Left lung (tissue), 10 donors: ENCODE data around the gene AOPEP. TPM values are rescaled to one million over a fixed set of nuclear protein-coding genes. Genes with fewer than 3 reads are reported as not detected.

Experiments used
- ATAC-seq: fragments of 200-7000 bp; cut with Tn5 transposase; one replicate; pipeline ENCODE4 v1.9.1; 2020; ENCODE audit warnings: moderate library complexity
- DNase-seq, 4 donors: peaks; one replicate each; pipeline ENCODE4 v3.0.0-alpha.2; 2013 to 2020
- H3K27ac ChIP-seq, 2 donors: fragments of 200-600 bp; sonication (generic) in 1 of 2; one replicate each; pipeline versions ENCODE4 v1.5.0 to v1.8.0; 2020 to 2021
- H3K27me3 ChIP-seq, 2 donors: fragments of 200-600 bp; sonication (generic) in 1 of 2; one replicate each; pipeline versions ENCODE4 v1.5.0 to v1.8.0; 2020 to 2021
- H3K36me3 ChIP-seq, 2 donors: fragments of 200-600 bp; sonication (generic) in 1 of 2; one replicate each; pipeline versions ENCODE4 v1.5.0 to v1.8.0; 2020 to 2021
- H3K4me1 ChIP-seq, 2 donors: fragments of 200-600 bp; one replicate each; pipeline ENCODE4 v1.8.0; 2021
- H3K4me3 ChIP-seq, 2 donors: fragments of 200-600 bp; sonication (generic) in 1 of 2; one replicate each; pipeline versions ENCODE4 v1.5.0 to v1.8.0; 2020 to 2021; ENCODE audit warnings: mild to moderate bottlenecking in 1 of 2
- H3K9me3 ChIP-seq, 2 donors: fragments of 200-600 bp; sonication (generic) in 1 of 2; one replicate each; pipeline versions ENCODE4 v1.5.0 to v1.8.0; 2020 to 2021
- intact Hi-C, 2 donors: fragments of 100-400 bp; cut with DNase I; formaldehyde crosslinking; loops; one replicate each; pipeline versions ENCODE4 v1.11.2 to v1.14.2; 2022
- polyA plus RNA-seq, 6 donors: library from polyadenylated mRNA; unstranded; fragments of 120-200 nt; gene quantifications; one replicate each; pipeline ENCODE4 v1.2.1, GENCODE V29; 2013; ENCODE audit not compliant: insufficient read length in 6 of 6
- total RNA-seq, 2 donors: library from RNA; stranded (reverse); fragmentation: NEBNext Ultra II Directional; extraction: Animal tissue kit (Norgen Biotek cat#: 25700); gene quantifications; one replicate each; pipeline ENCODE4 v1.2.1, GENCODE V29; 2021
- TF ChIP-seq, protein P1 (sequence below), 2 donors: fragments of 200-600 bp; sonication (generic) in 1 of 2; IDR thresholded peaks; one replicate each; pipeline versions ENCODE4 v1.5.0 to v1.8.0; 2021; ENCODE audit warnings: antibody characterized with exemption in 2 of 2
- donor health status: DM: no; HTN: yes; CAD: no.
- donor health status: DM: no; HTN: no; CAD: no.

The AOPEP gene
- total and polyA plus RNA-seq, 8 donors: 32.5 to 83.2 (median 39.9) TPM

DNA sequence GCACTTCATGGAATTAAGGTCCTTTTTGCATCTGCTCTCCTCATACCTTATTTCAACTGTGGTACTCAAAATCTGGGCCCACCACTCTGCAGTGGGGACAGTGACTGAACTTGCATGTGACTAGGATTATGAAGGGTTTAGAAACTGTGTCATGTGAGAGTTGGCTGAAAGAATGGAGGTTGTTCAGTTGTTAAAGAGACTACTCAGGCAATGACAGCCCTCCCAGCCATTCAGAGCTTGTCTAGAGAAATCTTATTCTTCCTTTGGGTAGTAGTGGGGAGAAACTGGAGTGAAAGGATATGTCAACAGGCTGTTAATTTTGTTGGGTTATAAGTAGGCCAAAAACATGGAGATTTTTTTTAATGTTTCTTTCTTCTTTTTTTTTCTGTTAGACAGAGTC is 10.3 kb downstream of the AOPEP start:
- Histone ChIP-seq H3K9me3 (no peaks in the 10 kb centered on the region), H3K4me3 (no peak overlapping the region), H3K36me3 (no peaks in the 10 kb centered on the region), H3K4me1 (peaks cover 0 to 6% of the 10 kb centered on the region in 2 donors), H3K27me3 (no peaks in the 10 kb centered on the region), H3K27ac (no peak overlapping the region)
- intact Hi-C loops: no loop called here
- TF ChIP-seq, protein P1, sequence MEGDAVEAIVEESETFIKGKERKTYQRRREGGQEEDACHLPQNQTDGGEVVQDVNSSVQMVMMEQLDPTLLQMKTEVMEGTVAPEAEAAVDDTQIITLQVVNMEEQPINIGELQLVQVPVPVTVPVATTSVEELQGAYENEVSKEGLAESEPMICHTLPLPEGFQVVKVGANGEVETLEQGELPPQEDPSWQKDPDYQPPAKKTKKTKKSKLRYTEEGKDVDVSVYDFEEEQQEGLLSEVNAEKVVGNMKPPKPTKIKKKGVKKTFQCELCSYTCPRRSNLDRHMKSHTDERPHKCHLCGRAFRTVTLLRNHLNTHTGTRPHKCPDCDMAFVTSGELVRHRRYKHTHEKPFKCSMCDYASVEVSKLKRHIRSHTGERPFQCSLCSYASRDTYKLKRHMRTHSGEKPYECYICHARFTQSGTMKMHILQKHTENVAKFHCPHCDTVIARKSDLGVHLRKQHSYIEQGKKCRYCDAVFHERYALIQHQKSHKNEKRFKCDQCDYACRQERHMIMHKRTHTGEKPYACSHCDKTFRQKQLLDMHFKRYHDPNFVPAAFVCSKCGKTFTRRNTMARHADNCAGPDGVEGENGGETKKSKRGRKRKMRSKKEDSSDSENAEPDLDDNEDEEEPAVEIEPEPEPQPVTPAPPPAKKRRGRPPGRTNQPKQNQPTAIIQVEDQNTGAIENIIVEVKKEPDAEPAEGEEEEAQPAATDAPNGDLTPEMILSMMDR (IDR thresholded peaks at IDR 0.05): no peak
- DNase-seq: no peak
- no peak for ATAC-seq

DNA sequence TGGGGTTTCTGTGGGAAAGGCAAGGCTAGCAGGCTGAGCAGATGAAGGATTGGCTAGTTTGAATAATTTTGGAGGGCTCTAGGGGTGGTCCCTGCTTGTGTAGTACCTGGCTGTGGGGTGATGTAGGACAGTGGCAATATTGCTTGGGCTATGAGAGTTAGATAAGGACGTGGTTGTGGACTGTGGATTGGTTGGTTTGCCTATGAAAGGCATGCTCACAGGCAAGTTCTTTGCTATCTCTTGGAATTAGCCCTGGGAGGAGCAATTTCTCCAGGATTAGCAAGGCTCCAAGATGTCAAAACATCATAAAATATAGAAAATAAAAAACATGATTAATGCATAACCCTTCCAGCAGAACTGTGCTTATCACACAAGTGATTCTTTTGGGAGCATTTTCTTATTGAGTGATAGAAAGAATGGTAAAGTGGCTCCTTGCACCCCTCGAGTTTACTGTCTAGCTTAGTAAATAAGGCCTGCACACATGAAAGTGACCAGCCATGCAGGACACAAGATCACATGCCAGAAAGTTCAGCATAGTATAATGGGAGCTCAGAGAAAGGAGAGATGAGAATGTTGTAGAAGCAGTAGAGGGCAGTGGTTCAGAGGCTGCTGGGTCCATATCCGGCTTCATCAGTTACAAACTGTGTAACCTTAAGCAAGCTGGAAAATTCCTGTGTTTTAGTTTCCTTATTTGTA is 13.8 kb downstream of the AOPEP start:
- ATAC-seq (no peak), DNase-seq (no peak)
- Histone ChIP-seq H3K9me3 (no peaks in the 10 kb centered on the region), H3K4me1 (peaks cover 7 to 10% of the 10 kb centered on the region in 2 donors), H3K27ac (no peak overlapping the region), H3K36me3 (no peaks in the 10 kb centered on the region), H3K27me3 (no peaks in the 10 kb centered on the region), H3K4me3 (no peak overlapping the region)
- intact Hi-C loops: no loop called here
- TF ChIP-seq, protein P1 (IDR thresholded peaks at IDR 0.05): no peak

DNA sequence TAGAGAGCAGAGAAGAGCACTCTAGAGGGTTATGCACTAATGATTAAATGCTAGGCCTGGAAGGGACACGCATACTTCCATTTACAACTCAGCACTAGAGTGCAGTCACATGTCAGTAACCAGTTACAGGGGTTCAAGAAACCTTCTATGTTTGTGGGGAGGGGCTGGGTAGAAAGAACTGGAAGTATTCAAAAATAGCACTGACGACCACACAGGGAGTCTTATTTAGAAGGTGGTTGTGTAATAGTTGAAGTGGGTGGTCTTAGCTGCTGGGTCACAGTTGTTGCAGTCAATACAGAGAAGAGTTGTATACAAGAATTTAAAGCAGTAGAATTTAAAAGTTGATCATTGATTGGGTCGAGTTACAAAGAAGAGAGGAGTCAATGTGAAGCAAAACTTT is 15.4 kb downstream of the AOPEP start:
- TF ChIP-seq, protein P1 (IDR thresholded peaks at IDR 0.05): no peak
- no peaks in the 10 kb centered on the region for H3K36me3 ChIP-seq
- H3K4me1 ChIP-seq: peaks cover 7 to 10% of the 10 kb centered on the region in 2 donors
- H3K9me3 ChIP-seq: no peaks in the 10 kb centered on the region
- H3K4me3 ChIP-seq: no peak overlapping the region
- no peak overlapping the region for H3K27ac ChIP-seq
- intact Hi-C loops: no loop called here
- ATAC-seq (peak; percentile 12), DNase-seq (peak in 2 of 4 donors; percentile 82 to 86)
- no peaks in the 10 kb centered on the region for H3K27me3 ChIP-seq

DNA sequence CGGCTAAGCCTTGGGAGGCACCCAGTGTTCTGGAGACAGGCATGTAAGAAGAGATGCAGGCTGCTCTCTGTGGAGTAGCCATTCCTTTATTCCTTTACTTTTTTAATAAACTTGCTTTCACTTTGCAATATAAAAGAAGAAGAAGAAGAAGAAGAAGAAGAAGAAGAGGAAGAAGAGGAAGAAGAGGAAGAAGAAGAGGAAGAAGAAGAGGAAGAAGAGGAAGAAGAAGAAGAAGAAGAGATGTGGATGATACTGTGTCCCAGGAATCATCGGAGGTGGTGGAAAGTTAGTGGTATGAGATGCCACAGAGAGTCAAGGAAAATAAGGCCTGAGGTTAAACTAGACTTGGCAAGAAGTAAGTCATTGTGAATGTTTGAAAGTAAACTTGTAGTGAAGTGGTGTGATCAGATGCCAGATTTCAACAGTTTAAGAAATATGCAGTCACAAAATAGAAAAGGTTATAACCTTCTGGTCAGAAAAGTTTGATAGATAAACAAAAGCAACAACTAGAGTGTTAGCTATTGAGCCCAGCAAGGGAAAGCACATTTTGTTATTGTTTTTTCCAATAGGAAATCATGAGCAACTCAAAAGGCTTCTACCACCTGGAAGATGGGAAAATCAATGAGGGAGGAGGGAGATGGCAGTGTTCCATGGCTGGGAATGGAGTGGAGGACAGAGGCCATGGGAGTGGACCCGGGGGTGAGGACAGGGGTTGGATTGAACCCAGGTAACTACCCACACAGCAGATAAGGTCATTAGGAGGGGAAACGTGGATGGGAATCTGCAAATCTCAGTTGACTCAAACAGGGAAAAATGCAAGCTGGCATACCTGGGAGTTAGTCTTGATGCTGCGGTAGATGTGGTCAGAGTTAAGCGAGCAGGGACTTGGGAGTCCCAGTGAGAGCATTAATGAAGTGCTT is 16.8 kb downstream of the AOPEP start:
- H3K36me3 ChIP-seq: no peaks in the 10 kb centered on the region
- H3K9me3 ChIP-seq: no peaks in the 10 kb centered on the region
- intact Hi-C loops: no loop called here
- TF ChIP-seq, protein P1 (IDR thresholded peaks at IDR 0.05): no peak
- no peaks in the 10 kb centered on the region for H3K27me3 ChIP-seq
- ATAC-seq (peak; percentile 75), DNase-seq (peak in 1 of 4 donors; percentile 14)
- H3K4me3 ChIP-seq: no peak overlapping the region
- peak overlapping the region in 1 of 2 donors; percentile 30 for H3K27ac ChIP-seq
- peaks cover 7 to 10% of the 10 kb centered on the region in 2 donors for H3K4me1 ChIP-seq
